ENCODE measurements around the gene EVI2B. TPM values are rescaled to one million over a fixed set of nuclear protein-coding genes. Genes with fewer than 3 reads are reported as not detected.
"Not testable (repeated sequence)": the region's sequence is repeated elsewhere in the genome, so short reads cannot be mapped to it uniquely, and the experiment has no call there.

Gene EVI2B
- total RNA-seq, 2 experiments from 2014 or later, result 99.1 to 102 TPM

- H3K27me3 Mint-ChIP-seq, result no peaks in the 10 kb centered on the region
- H3K27ac ChIP-seq (ENCODE audit: low read depth in 1 of 2, low read length in 2 of 2), result no peak overlapping the region
- H3K27me3 ChIP-seq (ENCODE audit: control insufficient read depth in 1 of 2, insufficient read depth in 2 of 2, low read length in 2 of 2), result no peaks in the 10 kb centered on the region
- H3K27ac Mint-ChIP-seq, result no peak overlapping the region
- peaks cover 39% of the 10 kb centered on the region for H3K4me1 Mint-ChIP-seq (ENCODE audit: low read depth)
- POLR2A ChIA-PET, result interaction anchor here (1.0 to 1.4 kb wide), 2 partner anchors 11 to 24 kb away, joined by 3 read pairs; partner anchors contain the start of gene EVI2B
- no peak overlapping the region for H3K4me3 ChIP-seq (ENCODE audit: low read length)
- H3K36me3 ChIP-seq (ENCODE audit: insufficient read depth, low read length), result no peaks in the 10 kb centered on the region
- ATAC-seq (ENCODE audit: poor library complexity) (no peak), DNase-seq (no peak)
- TF ChIP-seq CTCF (IDR thresholded peaks at IDR 0.05), result no peak
- CTCF ChIA-PET, result interaction anchor here (0.9 kb wide), 1 partner anchor 31 kb away, joined by 3 read pairs; the partner anchor contains the start of gene EVI2A
- no peaks in the 10 kb centered on the region for H3K9me3 ChIP-seq (ENCODE audit: control insufficient read depth in 1 of 2, insufficient read depth in 1 of 2, low read length in 2 of 2)
- H3K36me3 Mint-ChIP-seq (ENCODE audit: low read depth), result no peaks in the 10 kb centered on the region
- H3K9me3 Mint-ChIP-seq, result no peaks in the 10 kb centered on the region
- H3K4me1 ChIP-seq (ENCODE audit: insufficient read depth, low read length), result no peaks in the 10 kb centered on the region
- intact Hi-C loops (cut with DNase I, micrococcal nuclease), result no loop called here
- H3K4me3 Mint-ChIP-seq, result no peak overlapping the region
Measured at GRCh38 chr17:31289790-31290189, 24.1 kb downstream of the EVI2B start.

- intact Hi-C loops (cut with DNase I, micrococcal nuclease); H3K36me3 Mint-ChIP-seq (ENCODE audit: low read depth); H3K27ac Mint-ChIP-seq; ATAC-seq (ENCODE audit: poor library complexity); H3K27me3 ChIP-seq (ENCODE audit: control insufficient read depth in 1 of 2, insufficient read depth in 2 of 2, low read length in 2 of 2); DNase-seq; H3K9me3 ChIP-seq (ENCODE audit: control insufficient read depth in 1 of 2, insufficient read depth in 1 of 2, low read length in 2 of 2); POLR2A ChIA-PET; H3K9me3 Mint-ChIP-seq; H3K4me3 Mint-ChIP-seq; H3K27ac ChIP-seq (ENCODE audit: low read depth in 1 of 2, low read length in 2 of 2); H3K4me1 ChIP-seq (ENCODE audit: insufficient read depth, low read length); H3K27me3 Mint-ChIP-seq; H3K36me3 ChIP-seq (ENCODE audit: insufficient read depth, low read length); H3K4me3 ChIP-seq (ENCODE audit: low read length): not testable (repeated sequence)
- peaks cover 38% of the 10 kb centered on the region for H3K4me1 Mint-ChIP-seq (ENCODE audit: low read depth)
- CTCF ChIA-PET, result interaction anchor here (0.6 kb wide), 1 partner anchor 1480 kb away, joined by 3 read pairs; no protein-coding TSS in a partner anchor
Measured at GRCh38 chr17:31287932-31288331, 25.9 kb downstream of the EVI2B start.

GRCh38 chr17:31286587-31286986, 27.3 kb downstream of the EVI2B start:
- DNase-seq, result no peak
- H3K4me1 ChIP-seq (ENCODE audit: insufficient read depth, low read length), result no peaks in the 10 kb centered on the region
- ATAC-seq (ENCODE audit: poor library complexity), result no peak
- Mint-ChIP-seq H3K27me3 (no peaks in the 10 kb centered on the region), H3K27ac (no peak overlapping the region), H3K4me1 (ENCODE audit: low read depth) (peaks cover 38% of the 10 kb centered on the region), H3K9me3 (no peaks in the 10 kb centered on the region), H3K36me3 (ENCODE audit: low read depth) (peaks cover 5% of the 10 kb centered on the region), H3K4me3 (no peak overlapping the region)
- no peaks in the 10 kb centered on the region for H3K9me3 ChIP-seq (ENCODE audit: control insufficient read depth in 1 of 2, insufficient read depth in 1 of 2, low read length in 2 of 2)
- CTCF ChIA-PET, result no interaction called here
- no peaks in the 10 kb centered on the region for H3K27me3 ChIP-seq (ENCODE audit: control insufficient read depth in 1 of 2, insufficient read depth in 2 of 2, low read length in 2 of 2)
- intact Hi-C loops (cut with DNase I, micrococcal nuclease), result no loop called here
- H3K27ac ChIP-seq (ENCODE audit: low read depth in 1 of 2, low read length in 2 of 2), result no peak overlapping the region
- no peaks in the 10 kb centered on the region for H3K36me3 ChIP-seq (ENCODE audit: insufficient read depth, low read length)
- POLR2A ChIA-PET, result no interaction called here
- no peak for TF ChIP-seq CTCF (IDR thresholded peaks at IDR 0.05)
- H3K4me3 ChIP-seq (ENCODE audit: low read length), result no peak overlapping the region

- no peak overlapping the region for H3K4me3 Mint-ChIP-seq
- no peak for TF ChIP-seq CTCF (IDR thresholded peaks at IDR 0.05)
- intact Hi-C loops (cut with DNase I, micrococcal nuclease), result no loop called here
- H3K27me3 Mint-ChIP-seq, result no peaks in the 10 kb centered on the region
- ChIA-PET POLR2A (no interaction called here), CTCF (no interaction called here)
- Histone ChIP-seq H3K36me3 (ENCODE audit: insufficient read depth, low read length) (no peaks in the 10 kb centered on the region), H3K4me3 (ENCODE audit: low read length) (no peak overlapping the region), H3K9me3 (ENCODE audit: control insufficient read depth in 1 of 2, insufficient read depth in 1 of 2, low read length in 2 of 2) (no peaks in the 10 kb centered on the region), H3K4me1 (ENCODE audit: insufficient read depth, low read length) (no peaks in the 10 kb centered on the region), H3K27me3 (ENCODE audit: control insufficient read depth in 1 of 2, insufficient read depth in 2 of 2, low read length in 2 of 2) (no peaks in the 10 kb centered on the region), H3K27ac (ENCODE audit: low read depth in 1 of 2, low read length in 2 of 2) (no peak overlapping the region)
- peaks cover 23% of the 10 kb centered on the region for H3K4me1 Mint-ChIP-seq (ENCODE audit: low read depth)
- DNase-seq (no peak), ATAC-seq (ENCODE audit: poor library complexity) (no peak)
- H3K27ac Mint-ChIP-seq, result no peak overlapping the region
- peaks cover 5% of the 10 kb centered on the region for H3K36me3 Mint-ChIP-seq (ENCODE audit: low read depth)
- H3K9me3 Mint-ChIP-seq, result no peaks in the 10 kb centered on the region
Measured at GRCh38 chr17:31283841-31284240, 30.0 kb downstream of the EVI2B start.
